Neural cell (in vitro differentiated cells): ENCODE results near the gene LYPD4.

Experiments used
- POLR2AphosphoS5 ChIP-seq: IDR thresholded peaks from 2 replicates; pipeline ENCODE4 v1.6.1; 2012
- REST ChIP-seq: IDR thresholded peaks from 2 replicates; pipeline ENCODE4 v1.6.1; 2012; ENCODE audit warnings: borderline replicate concordance
- TAF1 ChIP-seq: IDR thresholded peaks from 2 replicates; pipeline ENCODE4 v1.6.1; 2012; ENCODE audit warnings: low read depth
- TF ChIP-seq, protein P1 (sequence below): fragments of 450-650 bp; IDR thresholded peaks from 2 replicates; pipeline ENCODE4 v1.5.1; 2014; ENCODE audit warnings: antibody characterized with exemption, mild to moderate bottlenecking, moderate library complexity; ENCODE audit not compliant: poor library complexity, severe bottlenecking

DNA sequence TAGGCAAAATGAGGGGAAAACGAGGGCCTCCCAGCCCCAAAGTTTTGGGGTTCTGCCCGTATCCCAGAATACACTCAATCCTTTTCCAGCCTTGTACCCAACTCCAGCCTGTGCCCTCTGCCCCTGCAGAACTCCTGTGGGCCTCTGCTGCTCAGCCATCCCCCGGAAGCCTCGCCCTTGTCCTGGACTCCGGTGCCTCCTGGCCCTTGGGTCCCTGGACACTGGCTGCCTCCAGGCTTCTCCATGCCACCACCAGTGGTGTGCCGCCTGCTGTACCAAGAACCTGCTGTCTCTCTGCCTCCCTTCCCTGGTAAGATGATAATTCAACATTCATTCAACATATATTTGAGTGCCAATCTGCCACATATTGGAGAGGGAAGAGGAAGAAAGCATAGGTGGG lies 4.2 kb upstream of the LYPD4 start:
- TF ChIP-seq TAF1 (no peak), REST (no peak), POLR2AphosphoS5 (no peak)
- TF ChIP-seq, protein P1, sequence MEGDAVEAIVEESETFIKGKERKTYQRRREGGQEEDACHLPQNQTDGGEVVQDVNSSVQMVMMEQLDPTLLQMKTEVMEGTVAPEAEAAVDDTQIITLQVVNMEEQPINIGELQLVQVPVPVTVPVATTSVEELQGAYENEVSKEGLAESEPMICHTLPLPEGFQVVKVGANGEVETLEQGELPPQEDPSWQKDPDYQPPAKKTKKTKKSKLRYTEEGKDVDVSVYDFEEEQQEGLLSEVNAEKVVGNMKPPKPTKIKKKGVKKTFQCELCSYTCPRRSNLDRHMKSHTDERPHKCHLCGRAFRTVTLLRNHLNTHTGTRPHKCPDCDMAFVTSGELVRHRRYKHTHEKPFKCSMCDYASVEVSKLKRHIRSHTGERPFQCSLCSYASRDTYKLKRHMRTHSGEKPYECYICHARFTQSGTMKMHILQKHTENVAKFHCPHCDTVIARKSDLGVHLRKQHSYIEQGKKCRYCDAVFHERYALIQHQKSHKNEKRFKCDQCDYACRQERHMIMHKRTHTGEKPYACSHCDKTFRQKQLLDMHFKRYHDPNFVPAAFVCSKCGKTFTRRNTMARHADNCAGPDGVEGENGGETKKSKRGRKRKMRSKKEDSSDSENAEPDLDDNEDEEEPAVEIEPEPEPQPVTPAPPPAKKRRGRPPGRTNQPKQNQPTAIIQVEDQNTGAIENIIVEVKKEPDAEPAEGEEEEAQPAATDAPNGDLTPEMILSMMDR: no peak
